GM18520 (cell line): ENCODE results near the gene SUFU.
"Not testable (repeated sequence)": the region's sequence is repeated elsewhere in the genome, so short reads cannot be mapped to it uniquely, and the experiment has no call there.

Source experiments
- ATAC-seq: cut with Tn5 transposase; IDR thresholded peaks from one replicate; pipeline ENCODE4 v1.9.1; 2021; ENCODE audit not compliant: unreplicated experiment

Gene SUFU

DNA sequence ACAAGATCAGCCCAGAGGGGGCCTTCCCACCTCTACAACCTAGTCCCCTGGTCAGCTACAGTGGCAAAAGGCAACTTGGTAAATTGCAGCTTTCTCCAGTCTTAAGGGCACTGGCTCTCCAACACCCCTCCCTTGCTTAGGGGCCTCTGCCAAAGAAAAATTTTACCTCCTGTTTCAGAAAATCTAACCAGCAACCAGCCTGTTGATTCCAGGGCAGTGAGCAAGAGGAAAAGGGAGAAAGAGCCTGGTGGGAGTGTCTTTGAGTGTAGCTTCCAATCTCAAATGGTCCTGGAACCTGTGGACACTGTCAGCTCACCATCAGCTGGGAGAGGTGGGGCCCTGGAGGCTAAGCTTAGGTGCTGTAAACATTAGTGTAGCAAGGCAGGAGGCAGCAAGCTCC lies 24.1 kb upstream of the SUFU start:
- no peak for ATAC-seq

DNA sequence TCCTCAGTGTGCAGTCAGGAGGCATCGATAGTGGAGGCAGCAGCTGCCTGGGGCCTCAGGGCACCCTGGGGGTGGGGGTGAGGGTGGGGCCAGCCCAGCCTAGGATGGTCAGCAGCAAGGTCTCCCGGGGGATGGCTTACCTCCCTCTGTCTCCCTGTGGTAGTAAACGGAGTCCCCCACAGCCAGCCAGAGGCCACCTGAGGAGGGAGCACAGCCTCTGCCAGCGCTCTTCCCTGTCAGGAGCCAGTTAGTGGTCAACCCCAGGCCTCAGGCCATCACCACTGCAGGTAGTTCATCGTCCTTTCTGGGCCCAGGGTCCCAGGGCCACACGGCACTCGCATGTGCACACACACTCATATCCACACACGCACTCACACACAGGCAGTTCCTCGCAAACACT lies 23.4 kb upstream of the SUFU start:
- no peak for ATAC-seq

DNA sequence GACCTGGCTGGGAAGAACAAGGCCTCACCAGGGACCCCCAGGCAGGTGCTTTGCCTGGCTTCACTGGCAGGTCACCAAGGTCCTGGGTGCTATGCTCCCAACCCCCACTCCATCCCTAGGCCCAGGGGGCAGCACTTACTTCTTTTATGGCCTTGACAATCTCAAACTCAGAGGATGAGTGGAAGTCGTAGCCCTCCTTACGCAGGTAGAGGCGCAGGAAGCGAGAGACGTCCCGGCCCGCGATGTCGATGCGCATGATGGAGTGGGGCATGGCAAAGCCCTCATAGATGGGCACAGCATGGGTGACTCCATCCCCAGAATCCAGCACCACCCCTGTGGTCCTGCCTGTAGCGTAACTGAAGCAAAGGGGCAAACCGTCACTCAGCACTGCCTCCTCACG lies 19.8 kb upstream of the SUFU start:
- no peak for ATAC-seq

DNA sequence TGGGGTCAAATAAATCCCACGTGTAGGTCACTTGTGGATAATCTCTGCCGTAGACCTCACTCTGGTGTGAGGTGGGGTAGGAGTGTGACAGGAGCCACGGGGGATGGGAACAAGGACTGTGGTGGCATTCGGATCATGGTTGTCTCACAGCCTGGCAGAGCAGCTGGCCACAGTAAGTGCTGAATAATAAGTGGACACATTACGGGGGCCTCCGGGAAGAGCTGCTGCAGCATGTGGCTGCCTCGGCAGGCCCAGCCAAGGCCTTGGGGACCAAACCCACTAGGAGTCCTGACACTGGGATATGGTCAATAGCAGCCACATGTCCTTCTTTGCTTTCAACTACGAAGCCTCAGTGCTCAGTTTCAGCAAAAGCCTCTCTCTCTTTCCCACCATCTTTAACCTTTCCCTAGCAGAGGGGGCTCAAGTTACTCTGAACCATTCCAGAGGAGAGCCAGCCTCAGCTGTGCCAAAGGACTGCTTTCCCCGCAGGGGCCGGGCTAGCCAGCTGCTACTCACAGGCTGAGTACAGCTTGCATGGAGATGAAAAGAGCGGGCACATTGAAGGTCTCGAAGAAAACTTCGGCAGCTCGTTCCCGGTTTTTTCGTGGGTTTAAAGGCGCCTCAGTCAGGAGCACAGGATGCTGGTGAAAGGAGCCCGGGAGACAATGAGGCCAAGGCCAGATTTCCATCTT lies 18.5 kb upstream of the SUFU start:
- ATAC-seq, result no peak

DNA sequence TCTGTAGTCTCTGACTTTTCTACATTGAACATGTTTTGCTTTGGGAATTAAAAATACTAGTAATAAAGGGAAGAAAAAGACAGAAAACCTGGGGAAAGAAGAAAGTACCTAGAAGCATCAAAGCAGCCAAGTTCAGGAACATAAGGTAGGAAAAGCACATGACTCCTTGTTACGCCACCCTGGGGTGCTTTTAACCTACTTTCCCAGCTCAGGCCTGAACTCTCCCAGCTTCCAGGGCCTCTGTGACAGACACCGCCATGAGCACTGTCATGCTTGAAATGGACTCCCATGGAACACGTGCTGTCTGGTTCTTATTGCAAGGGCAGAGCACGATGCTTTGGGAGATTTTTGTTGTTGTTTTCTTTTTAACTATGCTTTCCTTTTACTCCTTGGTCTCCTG lies 12.6 kb upstream of the SUFU start:
- no peak for ATAC-seq

DNA sequence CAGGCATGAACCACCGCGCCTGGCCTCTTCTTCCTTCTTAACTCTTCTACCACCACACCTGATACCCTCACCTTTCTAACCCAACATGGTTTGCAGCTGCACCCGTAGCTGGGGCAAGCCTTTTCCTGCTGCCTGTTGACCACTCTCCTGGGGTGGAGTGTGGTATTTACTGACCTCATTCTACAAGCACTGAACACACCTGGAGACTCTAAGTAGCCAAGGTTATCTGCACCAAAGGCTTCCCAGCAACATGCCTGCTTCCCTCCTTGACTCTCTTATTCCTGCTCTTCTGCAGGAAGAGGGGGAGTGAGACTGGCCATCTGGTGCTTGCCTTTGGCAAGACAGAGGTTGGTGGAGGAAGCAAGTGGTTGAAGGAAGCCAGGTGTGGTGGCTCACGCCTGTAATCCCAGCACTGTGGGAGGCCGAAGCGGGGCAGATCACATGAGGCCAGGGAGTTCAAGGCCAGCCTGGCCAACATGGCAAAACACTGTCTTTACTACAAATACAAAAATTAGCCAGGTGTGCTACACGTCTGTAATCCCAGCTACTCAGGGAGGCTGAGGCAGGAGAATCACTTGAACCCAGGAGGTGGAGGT lies 11.3 kb upstream of the SUFU start:
- ATAC-seq, result no peak

DNA sequence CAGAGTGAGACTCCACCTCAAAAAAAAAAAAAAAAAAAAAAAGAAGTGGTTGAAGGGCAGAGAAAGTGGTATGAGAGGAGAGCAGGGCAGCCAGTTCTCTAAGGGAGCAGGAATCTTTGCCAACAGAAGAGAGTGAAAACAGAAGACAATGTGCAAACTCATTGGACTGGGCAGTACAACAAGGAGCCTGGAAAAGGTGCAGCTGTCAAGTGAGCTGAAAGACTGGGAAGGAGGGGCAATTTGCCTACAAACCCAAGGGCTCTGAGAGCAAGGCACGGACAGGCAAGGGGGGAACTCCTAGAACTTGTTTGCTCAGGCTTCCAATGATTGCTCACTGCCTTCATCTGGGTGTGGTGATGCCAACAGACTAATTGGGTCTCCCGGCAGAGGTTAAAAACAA lies 10.8 kb upstream of the SUFU start:
- no peak for ATAC-seq

DNA sequence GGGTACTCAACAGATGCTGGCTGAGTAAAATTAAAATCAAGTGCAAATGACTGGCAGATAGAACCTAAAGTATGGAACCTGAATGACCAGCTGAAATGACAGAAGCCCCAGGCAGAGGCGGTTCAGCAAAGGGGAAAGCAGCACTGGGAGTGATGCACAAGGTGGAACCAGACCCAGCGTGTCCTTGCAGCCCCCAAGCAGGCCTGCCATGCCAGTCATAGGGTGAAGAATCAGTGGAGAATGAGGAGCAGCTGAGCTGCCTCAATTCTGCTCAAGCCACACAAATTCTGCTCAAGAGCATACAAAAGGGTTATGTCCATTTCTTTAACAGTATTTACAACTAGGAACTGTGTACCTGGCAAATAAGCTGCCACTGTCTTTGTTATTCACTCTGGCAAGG lies 10.0 kb upstream of the SUFU start:
- ATAC-seq, result no peak

DNA sequence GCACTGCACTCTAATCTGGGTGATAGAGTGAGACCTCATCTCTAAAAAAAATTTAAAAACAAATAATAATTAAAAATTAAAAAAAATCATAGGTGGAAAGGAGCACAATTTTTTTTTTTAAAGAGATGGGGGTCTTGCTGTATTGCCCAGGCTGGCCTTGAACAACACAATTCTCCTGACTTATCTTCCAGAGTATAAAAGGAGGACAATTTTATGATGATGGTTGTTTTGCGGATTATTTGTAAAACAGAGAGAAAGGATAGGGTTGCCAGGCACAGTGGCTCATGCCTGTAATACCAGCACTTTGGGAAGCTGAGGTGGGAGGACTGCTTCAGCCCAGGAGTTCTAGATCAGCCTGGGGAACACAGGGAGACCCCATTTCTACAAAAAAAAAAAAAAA lies 6.2 kb upstream of the SUFU start:
- ATAC-seq, result no peak

DNA sequence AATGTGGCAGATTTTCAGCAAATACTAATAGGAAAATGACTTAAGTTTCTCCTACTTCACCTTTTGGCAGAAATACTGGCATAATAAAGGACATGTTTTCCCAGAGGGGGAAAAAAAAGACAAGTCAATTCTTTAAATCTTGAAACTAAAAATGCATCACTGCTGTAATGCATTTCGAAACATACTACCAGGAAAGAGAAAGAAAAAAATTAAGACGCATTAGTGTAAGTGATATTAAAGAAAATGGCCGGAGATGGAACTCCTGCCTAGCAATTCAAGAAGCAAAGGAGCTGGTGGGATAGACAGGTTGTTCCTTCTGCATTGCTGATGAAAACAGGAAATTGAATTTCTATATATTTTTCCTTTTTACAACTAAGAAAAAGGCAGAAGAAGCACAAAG lies 4.4 kb upstream of the SUFU start:
- ATAC-seq, result no peak

DNA sequence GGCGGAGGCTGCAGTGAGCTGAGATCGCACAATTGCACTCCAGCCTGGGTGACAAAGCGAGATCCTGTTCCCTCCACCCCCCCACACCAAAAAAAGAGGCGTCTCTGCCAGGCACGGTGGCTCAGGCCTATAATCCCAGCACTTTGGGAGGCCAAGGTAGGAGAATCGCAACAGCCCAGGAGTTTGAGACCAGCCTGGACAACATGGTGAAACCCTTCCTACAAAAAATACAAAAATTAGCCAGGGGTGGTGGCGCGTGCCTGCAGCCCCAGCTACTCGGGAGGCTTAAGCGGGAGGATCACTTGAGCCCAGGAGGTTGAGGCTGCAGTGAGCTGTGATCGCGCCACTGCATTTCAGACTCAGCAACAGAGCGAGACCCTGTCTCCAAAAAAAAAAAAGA lies 3.1 kb upstream of the SUFU start:
- not testable (repeated sequence) for ATAC-seq

DNA sequence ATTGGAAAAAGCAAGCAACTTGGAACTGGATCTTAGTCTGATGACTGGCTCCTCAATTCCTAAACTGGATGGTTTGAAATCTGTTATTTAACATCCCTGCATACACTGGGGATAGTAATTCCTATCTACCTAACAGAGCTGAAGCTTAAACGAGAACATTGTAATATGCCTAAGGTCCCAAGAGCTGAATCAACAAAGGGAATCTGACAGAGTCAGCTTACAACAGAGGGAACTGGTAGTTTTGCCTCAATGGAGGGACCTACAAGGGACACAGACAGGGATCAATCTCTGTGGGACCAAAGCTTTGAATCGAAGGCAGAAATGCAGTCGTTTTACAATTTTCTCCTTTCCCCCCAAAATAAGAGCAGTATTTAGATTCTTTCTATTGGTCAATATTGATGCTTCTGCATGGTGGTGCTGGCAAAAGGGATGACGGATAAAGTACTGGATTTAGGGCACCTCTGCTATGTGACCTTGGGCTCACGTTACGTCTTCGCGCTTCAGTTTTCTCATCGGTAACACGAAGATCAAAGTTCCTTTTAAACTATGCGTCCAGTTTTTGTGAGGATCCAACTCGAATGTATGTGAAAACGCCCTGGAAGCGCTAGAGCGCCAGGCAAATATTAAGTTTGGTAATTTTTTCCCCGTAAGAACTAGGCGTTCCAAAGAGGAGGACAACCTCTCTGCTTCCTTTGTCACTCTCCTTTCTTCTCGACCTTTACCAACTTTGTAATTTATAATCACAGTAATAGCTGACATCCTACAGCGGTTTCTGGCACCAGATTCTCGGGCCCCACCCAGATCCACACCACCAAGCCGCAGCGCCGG lies 2.4 kb upstream of the SUFU start:
- no peak for ATAC-seq

DNA sequence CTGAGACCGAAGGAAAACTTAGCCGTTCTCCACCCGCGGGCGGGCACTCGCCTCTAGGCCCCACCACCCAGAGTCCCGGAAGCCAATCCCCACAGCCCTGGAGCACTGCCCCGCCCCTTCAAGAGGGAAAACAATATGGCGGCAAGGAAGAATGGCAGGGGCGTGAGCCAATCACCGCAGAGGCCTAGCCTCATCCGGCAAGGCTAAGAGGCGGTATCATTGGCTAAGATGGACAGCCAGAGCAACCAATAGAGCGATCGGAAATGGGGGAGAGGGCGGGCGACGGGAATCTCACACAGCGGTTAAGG lies 1.8 kb upstream of the SUFU start:
- peak; percentile 66 for ATAC-seq

DNA sequence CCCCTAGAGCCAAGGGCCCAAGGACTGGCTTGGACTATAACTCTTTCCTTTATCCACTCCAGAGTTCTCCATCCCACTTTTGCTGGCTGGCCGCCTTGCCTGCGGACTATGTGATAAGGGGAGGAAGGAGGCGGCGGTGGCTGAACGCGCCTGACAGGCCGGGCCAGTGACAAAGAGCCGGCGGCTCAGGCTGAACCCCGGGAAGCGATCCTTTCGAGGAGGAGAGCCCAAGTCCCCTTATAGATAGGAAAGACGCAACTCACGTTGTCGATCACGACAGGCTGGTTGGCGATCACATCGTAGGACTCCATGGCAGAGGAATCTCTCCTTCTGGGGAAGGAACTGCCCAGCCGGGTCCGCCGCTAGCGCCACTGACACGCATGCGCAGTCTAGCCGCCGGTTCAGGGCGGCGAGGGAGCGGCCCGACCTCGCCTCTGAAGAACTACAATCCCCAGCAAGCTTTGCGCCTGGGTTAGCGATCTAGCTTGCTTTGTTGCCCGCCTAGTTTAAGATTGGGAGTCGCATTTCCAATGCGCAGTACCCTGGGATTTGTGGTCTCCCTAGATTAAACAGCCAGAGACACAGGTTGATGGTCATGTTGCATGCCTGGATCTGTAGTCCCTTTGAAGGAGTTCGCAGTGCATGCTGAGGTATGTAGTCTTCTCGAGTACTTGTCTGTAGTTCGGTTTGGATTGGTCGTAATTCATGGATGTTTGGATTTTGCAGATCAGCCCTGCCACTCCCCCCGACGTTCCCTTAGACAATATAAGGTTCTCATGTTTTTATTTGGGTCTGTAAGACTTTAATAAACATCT lies 1.2 kb upstream of the SUFU start, which contains the start of gene ACTR1A:
TSS of gene ACTR1A (minus strand) at position 376 of the 815 bp plus-strand sequence. CDS start at position 311, 65 bp downstream.
- ATAC-seq, result peak; percentile 32

DNA sequence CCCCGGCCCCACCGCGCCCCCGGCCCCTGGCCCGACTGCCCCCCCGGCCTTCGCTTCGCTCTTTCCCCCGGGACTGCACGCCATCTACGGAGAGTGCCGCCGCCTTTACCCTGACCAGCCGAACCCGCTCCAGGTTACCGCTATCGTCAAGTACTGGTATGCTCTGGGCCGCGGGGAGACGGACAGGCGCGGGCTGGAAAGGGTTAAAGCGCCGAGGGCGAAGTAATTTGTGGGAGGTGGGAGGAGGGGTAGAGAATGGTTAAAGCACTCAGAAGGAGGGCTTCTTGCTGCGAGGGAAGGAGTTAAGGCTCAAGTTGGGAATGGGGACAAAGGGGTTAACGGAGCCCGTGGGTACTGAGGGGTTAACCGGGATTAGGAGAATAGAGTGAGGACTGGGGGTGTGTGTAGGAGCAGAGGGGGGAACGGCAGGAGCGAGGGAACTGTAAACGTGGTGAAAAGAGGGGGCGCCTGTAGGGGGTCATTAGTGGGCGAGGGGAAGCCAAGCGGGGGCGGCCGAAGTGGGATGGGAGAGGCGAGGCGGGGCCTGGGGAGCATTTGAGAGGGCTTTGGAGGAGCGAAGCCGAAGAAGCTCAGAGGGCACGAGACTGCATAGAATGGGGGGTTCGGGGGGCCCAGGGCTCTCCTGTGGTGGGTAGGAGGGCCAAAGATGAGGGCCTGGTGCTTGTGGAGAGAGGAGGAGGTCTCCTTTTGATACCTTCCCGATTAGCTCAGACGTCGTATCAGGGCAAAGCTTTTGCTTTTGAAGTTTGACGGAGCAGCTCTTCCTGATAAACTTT lies 605 bp downstream of the SUFU start:
- no peak for ATAC-seq

DNA sequence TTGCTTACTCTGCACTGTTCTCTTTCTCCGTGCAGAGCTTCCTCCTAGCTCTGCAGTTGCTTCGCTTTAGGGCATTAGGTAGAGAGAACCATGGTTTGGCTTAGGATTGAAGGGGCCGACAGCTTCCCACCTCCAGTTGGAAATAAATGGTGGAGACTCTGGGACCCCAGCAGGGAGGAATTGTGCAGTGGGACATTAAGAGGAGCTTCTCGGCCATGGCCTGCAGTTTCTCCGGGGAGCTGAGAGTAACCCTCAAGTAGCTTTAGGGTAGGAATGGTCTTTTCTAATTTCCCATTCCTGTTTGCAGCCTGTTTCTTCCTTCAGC lies 1.2 kb downstream of the SUFU start:
- ATAC-seq, result no peak

DNA sequence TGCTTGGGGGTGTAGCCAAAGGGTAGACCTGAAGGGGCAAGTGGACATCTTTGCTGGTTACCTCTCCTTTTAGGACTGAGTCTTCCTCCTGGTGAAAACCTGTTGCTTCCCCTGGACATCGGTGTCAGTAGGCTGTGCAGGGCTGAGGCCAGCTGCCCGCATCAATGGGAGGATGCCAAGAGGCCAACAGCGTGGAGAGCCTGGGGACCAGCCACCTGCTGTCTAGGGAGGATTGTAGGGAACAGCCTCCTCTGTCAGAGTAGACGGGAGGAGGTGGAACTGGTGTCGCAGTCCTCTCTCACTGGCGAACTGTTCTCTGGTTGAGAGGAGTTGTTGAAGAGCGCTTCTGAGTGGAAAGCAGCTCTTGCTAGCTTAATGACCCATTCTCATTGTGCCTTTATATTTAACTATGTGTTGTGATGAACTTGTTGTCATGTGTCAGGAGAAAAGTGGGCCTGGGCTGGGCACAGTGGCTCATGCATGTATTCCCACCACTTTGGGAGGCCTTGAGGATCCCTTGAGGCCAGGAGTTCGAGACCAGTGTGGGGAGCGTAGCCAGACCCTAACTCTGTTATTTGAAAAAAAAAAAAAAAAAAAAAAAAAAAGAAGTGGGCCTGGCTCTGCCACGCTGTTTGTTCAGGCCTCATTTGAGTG lies 1.8 kb downstream of the SUFU start:
- no peak for ATAC-seq

DNA sequence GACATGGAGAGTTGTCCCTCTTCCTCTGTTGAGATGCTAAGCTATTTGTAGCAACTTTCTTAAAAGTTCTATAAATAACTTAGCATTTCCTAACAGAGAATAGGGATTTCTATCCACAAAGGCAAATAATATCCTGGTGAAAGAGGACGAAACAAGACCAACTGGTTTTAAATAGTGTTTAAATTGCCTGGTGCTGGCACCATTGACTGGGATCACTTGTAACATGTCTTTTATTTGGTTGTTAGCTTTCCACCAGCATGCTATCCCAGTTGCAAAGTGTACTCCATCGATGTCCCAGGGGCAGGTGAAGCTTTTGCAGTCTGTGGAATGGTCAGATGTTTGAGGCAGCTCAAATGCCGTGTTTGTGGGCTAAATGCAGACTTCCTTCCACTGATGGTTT lies 3.7 kb downstream of the SUFU start:
- no peak for ATAC-seq

DNA sequence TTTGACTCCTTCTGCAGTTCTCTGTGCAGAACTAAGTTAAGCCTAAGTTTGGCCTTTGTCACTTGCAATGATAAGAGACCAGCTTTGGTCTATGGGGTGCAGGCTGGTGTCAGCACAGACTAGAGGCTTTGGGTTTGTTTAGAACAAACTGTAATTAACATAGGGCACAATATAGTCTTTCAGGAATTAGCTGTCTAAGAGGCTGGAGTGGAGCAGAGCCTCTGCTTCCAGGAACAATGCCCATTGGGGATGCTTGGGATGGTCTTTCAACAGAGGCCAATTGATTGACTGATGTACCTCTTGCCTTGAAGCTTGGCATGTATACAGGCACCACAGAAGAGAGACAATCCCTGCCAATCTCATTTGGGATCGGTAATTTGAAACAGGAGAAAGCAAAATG lies 4.7 kb downstream of the SUFU start:
- no peak for ATAC-seq

DNA sequence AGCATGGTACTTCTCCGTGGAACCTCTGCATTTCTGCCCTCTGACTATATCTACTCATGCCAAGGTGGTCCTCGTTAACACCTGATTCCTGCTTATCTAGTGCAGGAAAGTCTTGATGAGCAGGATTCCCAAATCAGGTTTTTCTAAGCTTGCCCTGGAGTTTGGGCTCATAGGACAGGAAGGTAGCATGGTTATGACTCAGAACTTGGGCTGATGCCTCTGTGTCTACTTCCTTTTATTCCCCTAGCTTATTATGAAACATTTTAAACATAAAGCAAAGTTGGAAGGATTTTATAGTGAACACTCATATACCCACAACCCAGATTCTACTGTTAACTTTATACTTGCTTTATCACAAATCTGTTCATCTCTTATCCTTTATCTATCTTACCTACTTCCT lies 5.6 kb downstream of the SUFU start:
- no peak for ATAC-seq
